ENCODE data around the gene TTC34.

Gene TTC34

GRCh38 chr1:2604844-2605508, 196.5 kb downstream of the TTC34 start:
- no peak for DNase-seq (ENCODE audit: low spot score)

- no peak for DNase-seq (ENCODE audit: low spot score)
Observed at GRCh38 chr1:2604156-2604843, 197.2 kb downstream of the TTC34 start.

GRCh38 chr1:2603521-2604155, 197.9 kb downstream of the TTC34 start:
- no peak for DNase-seq (ENCODE audit: low spot score)

GRCh38 chr1:2602866-2603520, 198.5 kb downstream of the TTC34 start:
- no peak for DNase-seq (ENCODE audit: low spot score)

GRCh38 chr1:2602311-2602835, 199.1 kb downstream of the TTC34 start:
- no peak for DNase-seq (ENCODE audit: low spot score)

GRCh38 chr1:2601721-2602303, 199.7 kb downstream of the TTC34 start:
- no peak for DNase-seq (ENCODE audit: low spot score)

GRCh38 chr1:2598329-2598931, 203.1 kb downstream of the TTC34 start:
- peak; percentile 0 for DNase-seq (ENCODE audit: low spot score)

- DNase-seq (ENCODE audit: low spot score) = no peak
Observed at GRCh38 chr1:2597441-2598328, 203.8 kb downstream of the TTC34 start.

GRCh38 chr1:2596530-2597333, 204.8 kb downstream of the TTC34 start:
- no peak for DNase-seq (ENCODE audit: low spot score)

- no peak for DNase-seq (ENCODE audit: low spot score)
Observed at GRCh38 chr1:2595812-2596529, 205.5 kb downstream of the TTC34 start.

GRCh38 chr1:2595261-2595811, 206.2 kb downstream of the TTC34 start:
- no peak for DNase-seq (ENCODE audit: low spot score)

- no peak for DNase-seq (ENCODE audit: low spot score)
Observed at GRCh38 chr1:2594641-2595131, 206.8 kb downstream of the TTC34 start.

GRCh38 chr1:2594001-2594640, 207.4 kb downstream of the TTC34 start:
- DNase-seq (ENCODE audit: low spot score) = no peak

- no peak for DNase-seq (ENCODE audit: low spot score)
Observed at GRCh38 chr1:2593251-2593878, 208.1 kb downstream of the TTC34 start.

- no peak for DNase-seq (ENCODE audit: low spot score)
Observed at GRCh38 chr1:2592672-2593071, 208.8 kb downstream of the TTC34 start.

GRCh38 chr1:2591581-2592261, 209.8 kb downstream of the TTC34 start:
- no peak for DNase-seq (ENCODE audit: low spot score)

- no peak for DNase-seq (ENCODE audit: low spot score)
Observed at GRCh38 chr1:2591233-2591580, 210.3 kb downstream of the TTC34 start.

All from Ammon's horn (tissue), 1 donor.